Measurements from ENCODE around the gene LSP1. TPM values are rescaled to one million over a fixed set of nuclear protein-coding genes. Genes with fewer than 3 reads are reported as not detected.

Gene LSP1
- polyA plus RNA-seq, 1 donor from 2014 or later, result not detected

DNA sequence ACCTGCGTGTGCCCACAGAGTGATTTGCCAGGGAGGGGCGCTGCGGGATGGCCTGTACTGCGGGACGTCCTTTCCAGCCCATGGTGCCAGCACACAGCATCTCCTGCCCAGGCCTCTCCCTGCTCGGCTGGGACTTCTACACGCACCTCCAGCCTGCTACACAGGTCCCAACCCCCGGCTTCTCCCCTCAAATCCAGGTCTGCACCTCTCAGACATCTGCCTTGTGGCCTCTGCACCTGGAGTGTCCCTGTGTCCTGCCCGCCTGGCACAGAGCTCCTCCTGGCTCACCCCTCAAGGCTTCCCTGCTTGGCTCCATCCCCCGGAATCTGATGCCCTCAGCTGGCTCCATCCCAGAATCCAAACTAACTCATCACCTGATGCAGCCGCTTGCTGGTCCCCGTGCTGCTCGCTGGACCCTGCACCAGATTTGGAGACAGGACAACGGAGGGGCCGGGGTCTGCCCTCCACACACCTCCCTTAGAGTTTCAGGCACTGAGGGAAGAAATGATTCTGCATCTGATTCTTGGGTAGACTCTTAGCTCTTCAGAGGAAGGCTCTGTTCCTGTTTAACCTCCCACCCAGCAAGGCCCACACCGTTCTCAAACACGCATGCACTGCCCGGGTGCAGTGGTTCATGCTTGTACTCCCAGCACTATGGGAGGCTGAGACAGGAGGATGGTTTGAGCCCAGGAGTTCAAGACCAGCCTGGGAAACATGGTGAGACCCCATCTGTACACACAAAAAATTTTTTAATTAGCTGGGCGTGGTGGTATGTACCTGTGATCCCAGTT, 4.0 kb upstream of the LSP1 start:
- Histone ChIP-seq H3K27ac (ENCODE audit: low read length) (no peak overlapping the region), H3K4me3 (ENCODE audit: low read length) (no peak overlapping the region), H2AFZ (ENCODE audit: low read depth, low read length) (no peak overlapping the region), H3F3A (ENCODE audit: insufficient read depth, low read length, poor library complexity, severe bottlenecking) (no peaks in the 10 kb centered on the region), H3K9me3 (ENCODE audit: low read length) (no peaks in the 10 kb centered on the region), H3K4me2 (ENCODE audit: low read length) (no peak overlapping the region), H3K36me3 (ENCODE audit: insufficient read depth, low read length) (no peaks in the 10 kb centered on the region), H3K9me2 (ENCODE audit: insufficient read depth, low read length) (no peaks in the 10 kb centered on the region), H4K20me1 (ENCODE audit: insufficient read depth) (no peaks in the 10 kb centered on the region), H3K79me2 (replicated peaks; ENCODE audit: insufficient read depth, low read length) (no peaks in the 10 kb centered on the region), H3K27me3 (ENCODE audit: insufficient read depth, low read depth, low read length) (no peaks in the 10 kb centered on the region), H3K9ac (ENCODE audit: low read length) (no peak overlapping the region)
- TF ChIP-seq EZH2 (IDR thresholded peaks at IDR 0.05; ENCODE audit: borderline replicate concordance, insufficient read depth, low read length, poor library complexity, severe bottlenecking) (no peak), TAF1 (IDR thresholded peaks at IDR 0.05; ENCODE audit: low read depth) (no peak), EP300 (conservative IDR thresholded peaks at IDR 0.05; ENCODE audit: poor library complexity, severe bottlenecking) (no peak), SMC3 (conservative IDR thresholded peaks at IDR 0.05; ENCODE audit: poor library complexity) (no peak), MXI1 (conservative IDR thresholded peaks at IDR 0.05; ENCODE audit: poor library complexity, severe bottlenecking) (no peak), POLR2AphosphoS5 (IDR thresholded peaks at IDR 0.05) (no peak), RAD21 (conservative IDR thresholded peaks at IDR 0.05) (no peak)
- TF ChIP-seq, protein P1, sequence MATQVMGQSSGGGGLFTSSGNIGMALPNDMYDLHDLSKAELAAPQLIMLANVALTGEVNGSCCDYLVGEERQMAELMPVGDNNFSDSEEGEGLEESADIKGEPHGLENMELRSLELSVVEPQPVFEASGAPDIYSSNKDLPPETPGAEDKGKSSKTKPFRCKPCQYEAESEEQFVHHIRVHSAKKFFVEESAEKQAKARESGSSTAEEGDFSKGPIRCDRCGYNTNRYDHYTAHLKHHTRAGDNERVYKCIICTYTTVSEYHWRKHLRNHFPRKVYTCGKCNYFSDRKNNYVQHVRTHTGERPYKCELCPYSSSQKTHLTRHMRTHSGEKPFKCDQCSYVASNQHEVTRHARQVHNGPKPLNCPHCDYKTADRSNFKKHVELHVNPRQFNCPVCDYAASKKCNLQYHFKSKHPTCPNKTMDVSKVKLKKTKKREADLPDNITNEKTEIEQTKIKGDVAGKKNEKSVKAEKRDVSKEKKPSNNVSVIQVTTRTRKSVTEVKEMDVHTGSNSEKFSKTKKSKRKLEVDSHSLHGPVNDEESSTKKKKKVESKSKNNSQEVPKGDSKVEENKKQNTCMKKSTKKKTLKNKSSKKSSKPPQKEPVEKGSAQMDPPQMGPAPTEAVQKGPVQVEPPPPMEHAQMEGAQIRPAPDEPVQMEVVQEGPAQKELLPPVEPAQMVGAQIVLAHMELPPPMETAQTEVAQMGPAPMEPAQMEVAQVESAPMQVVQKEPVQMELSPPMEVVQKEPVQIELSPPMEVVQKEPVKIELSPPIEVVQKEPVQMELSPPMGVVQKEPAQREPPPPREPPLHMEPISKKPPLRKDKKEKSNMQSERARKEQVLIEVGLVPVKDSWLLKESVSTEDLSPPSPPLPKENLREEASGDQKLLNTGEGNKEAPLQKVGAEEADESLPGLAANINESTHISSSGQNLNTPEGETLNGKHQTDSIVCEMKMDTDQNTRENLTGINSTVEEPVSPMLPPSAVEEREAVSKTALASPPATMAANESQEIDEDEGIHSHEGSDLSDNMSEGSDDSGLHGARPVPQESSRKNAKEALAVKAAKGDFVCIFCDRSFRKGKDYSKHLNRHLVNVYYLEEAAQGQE (IDR thresholded peaks at IDR 0.05; ENCODE audit: borderline replicate concordance), result no peak
- TF ChIP-seq, protein P2, sequence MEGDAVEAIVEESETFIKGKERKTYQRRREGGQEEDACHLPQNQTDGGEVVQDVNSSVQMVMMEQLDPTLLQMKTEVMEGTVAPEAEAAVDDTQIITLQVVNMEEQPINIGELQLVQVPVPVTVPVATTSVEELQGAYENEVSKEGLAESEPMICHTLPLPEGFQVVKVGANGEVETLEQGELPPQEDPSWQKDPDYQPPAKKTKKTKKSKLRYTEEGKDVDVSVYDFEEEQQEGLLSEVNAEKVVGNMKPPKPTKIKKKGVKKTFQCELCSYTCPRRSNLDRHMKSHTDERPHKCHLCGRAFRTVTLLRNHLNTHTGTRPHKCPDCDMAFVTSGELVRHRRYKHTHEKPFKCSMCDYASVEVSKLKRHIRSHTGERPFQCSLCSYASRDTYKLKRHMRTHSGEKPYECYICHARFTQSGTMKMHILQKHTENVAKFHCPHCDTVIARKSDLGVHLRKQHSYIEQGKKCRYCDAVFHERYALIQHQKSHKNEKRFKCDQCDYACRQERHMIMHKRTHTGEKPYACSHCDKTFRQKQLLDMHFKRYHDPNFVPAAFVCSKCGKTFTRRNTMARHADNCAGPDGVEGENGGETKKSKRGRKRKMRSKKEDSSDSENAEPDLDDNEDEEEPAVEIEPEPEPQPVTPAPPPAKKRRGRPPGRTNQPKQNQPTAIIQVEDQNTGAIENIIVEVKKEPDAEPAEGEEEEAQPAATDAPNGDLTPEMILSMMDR (IDR thresholded peaks at IDR 0.05; ENCODE audit: poor library complexity, severe bottlenecking), result no peak

DNA sequence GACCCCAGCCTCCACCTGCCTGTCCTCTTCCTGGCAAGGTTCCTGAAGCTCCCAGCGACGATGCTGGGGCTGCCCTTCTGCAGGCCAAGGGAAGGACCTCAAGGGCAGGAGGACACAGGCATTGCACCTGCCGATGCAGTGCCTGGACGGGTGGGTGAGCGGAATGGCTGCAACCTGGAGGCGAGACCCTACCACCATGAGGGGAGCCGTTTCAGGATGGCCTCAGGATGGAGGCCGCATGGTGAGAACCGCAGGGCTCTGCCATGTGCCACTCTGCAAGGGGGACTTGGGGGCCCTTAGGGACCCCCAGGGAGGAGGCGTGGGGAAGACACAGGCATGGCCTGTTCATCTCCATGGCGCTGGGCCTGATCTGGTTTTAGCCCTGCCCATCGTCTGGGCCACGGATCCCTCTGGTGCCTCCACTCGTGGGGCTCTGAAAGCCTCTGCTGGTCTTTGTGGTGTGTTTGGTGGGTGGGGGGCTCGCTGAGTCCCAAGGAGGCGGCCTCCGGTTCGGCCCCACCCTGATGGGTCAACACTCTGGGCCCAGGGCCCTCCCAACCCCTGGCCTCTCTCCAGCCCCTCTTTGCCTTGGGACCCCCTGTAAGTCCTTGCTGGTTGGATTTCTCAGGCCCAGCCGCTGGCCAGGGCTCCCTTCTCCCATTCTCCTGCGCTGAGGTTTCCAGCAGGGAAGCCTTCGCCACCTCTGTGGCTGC, 1.3 kb upstream of the LSP1 start:
- no peak overlapping the region for H3K4me3 ChIP-seq (ENCODE audit: low read length)
- no peaks in the 10 kb centered on the region for H3K79me2 ChIP-seq (replicated peaks; ENCODE audit: insufficient read depth, low read length)
- H3K9me2 ChIP-seq (ENCODE audit: insufficient read depth, low read length), result no peaks in the 10 kb centered on the region
- H3K4me2 ChIP-seq (ENCODE audit: low read length), result no peak overlapping the region
- no peaks in the 10 kb centered on the region for H3F3A ChIP-seq (ENCODE audit: insufficient read depth, low read length, poor library complexity, severe bottlenecking)
- no peak overlapping the region for H3K27ac ChIP-seq (ENCODE audit: low read length)
- H3K9ac ChIP-seq (ENCODE audit: low read length), result no peak overlapping the region
- H3K36me3 ChIP-seq (ENCODE audit: insufficient read depth, low read length), result no peaks in the 10 kb centered on the region
- H4K20me1 ChIP-seq (ENCODE audit: insufficient read depth), result no peaks in the 10 kb centered on the region
- H3K27me3 ChIP-seq (ENCODE audit: insufficient read depth, low read depth, low read length), result no peaks in the 10 kb centered on the region
- TF ChIP-seq EZH2 (IDR thresholded peaks at IDR 0.05; ENCODE audit: borderline replicate concordance, insufficient read depth, low read length, poor library complexity, severe bottlenecking) (no peak), EP300 (conservative IDR thresholded peaks at IDR 0.05; ENCODE audit: poor library complexity, severe bottlenecking) (no peak), MXI1 (conservative IDR thresholded peaks at IDR 0.05; ENCODE audit: poor library complexity, severe bottlenecking) (no peak), POLR2AphosphoS5 (IDR thresholded peaks at IDR 0.05) (no peak), RAD21 (conservative IDR thresholded peaks at IDR 0.05) (no peak), TAF1 (IDR thresholded peaks at IDR 0.05; ENCODE audit: low read depth) (no peak), SMC3 (conservative IDR thresholded peaks at IDR 0.05; ENCODE audit: poor library complexity) (no peak)
- TF ChIP-seq, protein P1 (IDR thresholded peaks at IDR 0.05; ENCODE audit: borderline replicate concordance), result no peak
- TF ChIP-seq, protein P2 (IDR thresholded peaks at IDR 0.05; ENCODE audit: poor library complexity, severe bottlenecking), result no peak
- H3K9me3 ChIP-seq (ENCODE audit: low read length), result no peaks in the 10 kb centered on the region
- H2AFZ ChIP-seq (ENCODE audit: low read depth, low read length), result no peak overlapping the region

Data from neural cell (in vitro differentiated cells).